IPS DF 4.7 (cell line): ENCODE data around the gene AGBL1.
"Not testable (repeated sequence)": the region's sequence is repeated elsewhere in the genome, so short reads cannot be mapped to it uniquely, and the experiment has no call there.

Experiments
- DNase-seq: peaks from one replicate; pipeline ENCODE4 v3.0.0-alpha.2; 2013; ENCODE audit warnings: low spot score; ENCODE audit errors: extremely low read depth

The AGBL1 gene

DNA sequence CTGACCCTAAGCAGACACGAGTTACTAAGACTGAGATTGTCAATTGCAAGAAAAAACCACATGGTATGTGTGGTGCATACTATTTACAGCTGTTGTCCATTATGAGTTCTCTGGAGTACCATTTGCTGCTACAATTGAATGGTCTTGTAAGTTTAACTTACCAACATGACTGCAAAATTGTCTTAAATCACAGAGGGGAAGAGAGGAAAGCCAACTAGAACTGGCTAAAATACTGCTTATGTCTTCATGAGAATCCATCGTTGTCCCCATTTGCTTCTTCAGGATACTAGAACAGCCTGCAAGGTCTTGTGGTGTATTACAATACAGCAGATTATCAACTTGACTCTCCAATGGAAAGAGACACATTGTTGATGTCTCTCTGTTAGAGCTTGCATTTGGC is 313.2 kb downstream of the AGBL1 start:
- no peak for DNase-seq

DNA sequence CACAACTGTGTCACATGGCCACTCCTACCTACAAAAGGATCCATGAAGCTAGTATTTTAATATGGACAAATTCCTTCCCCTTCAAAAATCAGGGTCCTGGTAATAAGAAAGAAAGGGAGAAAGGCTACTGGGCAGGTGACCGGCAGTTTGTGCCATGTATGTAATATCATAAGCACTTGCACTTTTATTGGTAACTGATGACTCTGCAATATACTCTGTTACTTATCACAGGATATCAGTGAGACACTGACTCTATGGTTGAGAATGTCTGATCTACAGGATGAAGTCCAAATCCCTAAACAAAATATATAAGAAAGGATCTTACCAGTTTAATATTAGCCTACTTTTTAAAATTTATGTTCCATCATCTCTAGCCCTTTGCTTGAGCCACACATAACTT is 315.2 kb downstream of the AGBL1 start:
- no peak for DNase-seq

DNA sequence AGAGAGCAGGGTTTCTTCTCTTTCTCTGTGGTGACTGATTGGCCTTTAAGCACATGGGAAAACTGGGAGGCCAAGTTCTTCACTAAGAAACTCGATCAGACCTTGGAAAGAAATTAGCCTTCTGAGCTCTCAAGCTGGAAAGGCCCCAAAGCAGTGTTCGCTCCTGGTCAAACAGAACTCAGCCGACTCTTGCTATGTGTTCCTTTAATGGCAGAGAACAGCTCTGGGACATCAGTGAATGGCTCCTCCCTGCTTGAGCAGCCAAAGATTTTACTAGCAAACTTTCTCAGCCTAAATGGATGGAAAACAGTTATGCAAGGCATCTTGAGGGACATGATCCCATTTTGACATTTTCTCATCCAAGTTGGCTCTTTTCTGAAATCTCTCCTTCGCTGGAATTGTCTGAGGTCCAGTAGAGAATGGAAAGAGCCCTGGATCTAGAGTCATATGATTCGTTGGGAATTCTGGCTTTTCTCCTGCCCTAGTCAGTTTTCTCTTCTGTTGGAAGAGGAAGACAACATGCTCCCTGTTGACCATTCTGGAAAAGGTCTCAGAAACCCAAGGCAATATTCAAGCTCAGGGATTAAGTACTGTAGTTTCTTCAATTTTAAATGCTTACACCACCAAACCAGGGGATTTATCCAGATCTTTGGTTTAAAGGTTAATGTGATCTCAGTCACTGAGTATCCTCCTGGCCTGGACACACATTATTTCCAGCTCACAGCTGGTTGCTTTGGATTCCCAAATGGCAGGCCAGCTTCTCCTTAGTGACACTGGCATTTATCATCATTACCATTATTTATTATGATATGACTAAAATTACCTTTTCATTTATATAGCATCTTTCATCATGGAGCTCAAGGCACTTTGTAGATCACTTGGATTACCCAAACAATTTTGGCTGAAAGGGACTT is 319.6 kb downstream of the AGBL1 start:
- DNase-seq = no peak

GRCh38 chr15:86403221-86403620 is 323.6 kb downstream of the AGBL1 start:
- DNase-seq = no peak

- DNase-seq = no peak
These were observed 324.4 kb downstream of the AGBL1 start for GRCh38 chr15:86403914-86404583.

GRCh38 chr15:86408261-86408660 is 328.6 kb downstream of the AGBL1 start:
- no peak for DNase-seq

- DNase-seq = no peak
These were observed 332.2 kb downstream of the AGBL1 start for GRCh38 chr15:86411916-86412315.

- no peak for DNase-seq
These were observed 333.5 kb downstream of the AGBL1 start for GRCh38 chr15:86413191-86413590.

- DNase-seq = no peak
These were observed 346.1 kb downstream of the AGBL1 start for GRCh38 chr15:86425746-86426145.

GRCh38 chr15:86432861-86433260 is 353.2 kb downstream of the AGBL1 start:
- no peak for DNase-seq

DNA sequence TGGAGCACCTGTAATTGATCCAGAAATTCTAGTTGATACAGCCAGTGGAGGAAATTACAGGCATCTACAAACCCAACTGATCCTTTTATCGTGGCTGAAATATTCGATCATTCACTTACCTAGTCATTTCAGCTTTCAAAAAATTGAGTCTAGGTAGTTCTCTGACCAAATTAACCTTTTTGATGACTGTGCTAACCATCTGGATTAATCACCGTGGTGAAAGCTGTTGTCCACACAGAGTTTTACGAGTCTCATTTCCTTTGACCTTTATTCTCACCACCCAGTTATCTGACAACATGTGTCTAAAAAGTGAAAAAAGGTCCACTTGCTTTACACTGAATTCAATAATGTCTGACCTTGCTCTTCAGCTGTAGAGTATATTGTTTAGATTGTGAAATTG is 354.3 kb downstream of the AGBL1 start:
- DNase-seq = no peak

GRCh38 chr15:86439614-86440013 is 359.9 kb downstream of the AGBL1 start:
- DNase-seq = no peak

- DNase-seq = peak; percentile 9
These were observed 364.9 kb downstream of the AGBL1 start for GRCh38 chr15:86444527-86444926.

- no peak for DNase-seq
These were observed 366.0 kb downstream of the AGBL1 start for GRCh38 chr15:86445579-86446252.

- DNase-seq = no peak
These were observed 366.6 kb downstream of the AGBL1 start for GRCh38 chr15:86446253-86446640.

GRCh38 chr15:86465470-86466039 is 385.9 kb downstream of the AGBL1 start:
- not testable (repeated sequence) for DNase-seq

DNA sequence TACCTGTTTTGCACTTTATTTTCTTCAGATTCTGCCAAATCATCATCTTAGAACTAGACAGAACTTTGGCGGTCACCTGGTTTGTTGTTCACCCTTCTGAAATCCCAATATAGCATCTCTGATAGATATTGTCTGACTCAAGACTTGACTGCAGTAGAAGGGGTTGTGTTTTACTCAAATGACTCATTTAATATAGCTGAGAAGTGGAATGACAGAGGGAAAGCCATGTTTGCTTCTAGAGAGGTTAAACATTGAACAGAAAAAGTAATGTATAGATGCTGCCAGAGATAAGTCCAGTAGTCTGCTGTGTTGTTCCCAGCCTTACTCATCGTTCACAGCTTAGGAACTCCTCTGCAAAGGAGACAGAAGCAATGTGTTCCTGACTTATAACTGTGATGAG is 402.0 kb downstream of the AGBL1 start:
- DNase-seq = no peak

GRCh38 chr15:86483936-86484335 is 404.3 kb downstream of the AGBL1 start:
- no peak for DNase-seq

GRCh38 chr15:86488046-86488445 is 408.4 kb downstream of the AGBL1 start:
- DNase-seq = no peak

DNA sequence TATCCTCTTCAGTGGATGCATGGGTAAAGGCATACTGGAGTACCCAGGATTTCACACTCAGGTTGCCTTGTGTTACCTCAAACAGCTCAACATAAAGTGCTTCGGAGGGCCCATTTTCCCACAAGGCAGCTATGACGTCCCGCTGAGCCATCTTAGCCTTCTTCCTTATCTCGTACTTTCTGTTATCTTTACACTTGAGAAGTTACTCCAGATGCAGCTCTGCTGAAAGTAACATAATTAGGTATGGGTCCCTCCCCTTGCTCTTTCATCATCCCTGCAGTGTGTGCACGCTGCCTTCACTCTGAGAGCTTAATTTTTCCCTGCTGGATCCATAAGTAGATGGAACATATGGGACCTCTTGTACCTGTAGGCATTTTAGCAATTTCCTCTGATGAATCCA is 410.3 kb downstream of the AGBL1 start:
- DNase-seq = no peak

- DNase-seq = no peak
These were observed 411.4 kb downstream of the AGBL1 start for GRCh38 chr15:86491118-86491517.

- DNase-seq = no peak
These were observed 414.2 kb downstream of the AGBL1 start for GRCh38 chr15:86493884-86494283.
